Measurements from ENCODE around the gene PRIM1.

DNA sequence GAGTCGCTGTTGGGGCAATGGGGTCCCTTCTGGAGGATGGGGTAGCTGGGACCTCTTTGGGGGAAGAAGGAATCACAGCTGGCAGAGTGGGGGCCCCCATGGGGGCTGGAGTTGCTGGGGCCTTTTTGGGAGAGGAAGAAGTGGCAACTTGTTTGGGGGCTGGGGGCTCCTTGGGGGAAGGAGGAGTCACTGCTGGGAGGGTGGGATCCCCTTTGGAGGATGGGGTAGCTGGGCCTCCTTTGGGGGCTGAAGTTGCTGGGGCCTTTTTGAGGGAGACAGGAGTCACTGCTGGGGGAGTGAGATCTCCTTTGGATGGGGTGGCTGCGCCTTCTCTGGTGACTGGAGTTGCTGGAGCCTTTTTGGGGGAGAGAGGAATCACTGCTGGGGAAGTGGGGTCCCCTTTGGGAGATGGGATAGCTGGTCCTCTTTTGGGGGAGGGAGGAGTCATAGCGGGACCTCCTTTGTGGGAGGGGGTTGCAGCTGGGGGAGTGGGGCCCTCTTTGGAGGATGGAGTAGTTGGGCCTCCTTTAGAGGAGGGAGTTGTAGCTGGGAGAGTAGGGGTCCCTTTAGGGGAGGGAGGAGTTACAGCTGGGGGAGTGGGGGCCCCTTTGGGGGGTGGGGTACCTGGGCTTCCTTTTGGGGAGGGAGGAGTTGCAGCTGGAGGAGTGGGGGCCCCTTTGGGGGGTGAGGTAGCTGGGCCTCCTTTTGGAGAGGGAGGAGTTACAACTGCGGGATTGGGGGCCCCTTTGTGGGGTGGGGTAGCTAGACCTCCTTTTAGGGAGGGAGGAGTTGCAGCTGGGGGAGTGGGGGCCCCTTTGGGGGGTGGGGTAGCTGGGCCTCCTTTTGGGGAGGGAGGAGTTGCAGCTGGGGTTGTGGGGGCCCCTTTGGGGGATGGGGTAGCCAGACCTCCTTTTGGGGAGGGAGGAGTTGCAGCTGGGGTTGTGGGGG, 34.9 kb downstream of the PRIM1 start:
- TF ChIP-seq, protein P1, sequence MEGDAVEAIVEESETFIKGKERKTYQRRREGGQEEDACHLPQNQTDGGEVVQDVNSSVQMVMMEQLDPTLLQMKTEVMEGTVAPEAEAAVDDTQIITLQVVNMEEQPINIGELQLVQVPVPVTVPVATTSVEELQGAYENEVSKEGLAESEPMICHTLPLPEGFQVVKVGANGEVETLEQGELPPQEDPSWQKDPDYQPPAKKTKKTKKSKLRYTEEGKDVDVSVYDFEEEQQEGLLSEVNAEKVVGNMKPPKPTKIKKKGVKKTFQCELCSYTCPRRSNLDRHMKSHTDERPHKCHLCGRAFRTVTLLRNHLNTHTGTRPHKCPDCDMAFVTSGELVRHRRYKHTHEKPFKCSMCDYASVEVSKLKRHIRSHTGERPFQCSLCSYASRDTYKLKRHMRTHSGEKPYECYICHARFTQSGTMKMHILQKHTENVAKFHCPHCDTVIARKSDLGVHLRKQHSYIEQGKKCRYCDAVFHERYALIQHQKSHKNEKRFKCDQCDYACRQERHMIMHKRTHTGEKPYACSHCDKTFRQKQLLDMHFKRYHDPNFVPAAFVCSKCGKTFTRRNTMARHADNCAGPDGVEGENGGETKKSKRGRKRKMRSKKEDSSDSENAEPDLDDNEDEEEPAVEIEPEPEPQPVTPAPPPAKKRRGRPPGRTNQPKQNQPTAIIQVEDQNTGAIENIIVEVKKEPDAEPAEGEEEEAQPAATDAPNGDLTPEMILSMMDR (tag by site-specific recombination; IDR thresholded peaks at IDR 0.05) = no peak
- no peak for TF ChIP-seq ZNF23 (tag by site-specific recombination; IDR thresholded peaks at IDR 0.05; ENCODE audit: borderline replicate concordance)
- TF ChIP-seq, protein P2, sequence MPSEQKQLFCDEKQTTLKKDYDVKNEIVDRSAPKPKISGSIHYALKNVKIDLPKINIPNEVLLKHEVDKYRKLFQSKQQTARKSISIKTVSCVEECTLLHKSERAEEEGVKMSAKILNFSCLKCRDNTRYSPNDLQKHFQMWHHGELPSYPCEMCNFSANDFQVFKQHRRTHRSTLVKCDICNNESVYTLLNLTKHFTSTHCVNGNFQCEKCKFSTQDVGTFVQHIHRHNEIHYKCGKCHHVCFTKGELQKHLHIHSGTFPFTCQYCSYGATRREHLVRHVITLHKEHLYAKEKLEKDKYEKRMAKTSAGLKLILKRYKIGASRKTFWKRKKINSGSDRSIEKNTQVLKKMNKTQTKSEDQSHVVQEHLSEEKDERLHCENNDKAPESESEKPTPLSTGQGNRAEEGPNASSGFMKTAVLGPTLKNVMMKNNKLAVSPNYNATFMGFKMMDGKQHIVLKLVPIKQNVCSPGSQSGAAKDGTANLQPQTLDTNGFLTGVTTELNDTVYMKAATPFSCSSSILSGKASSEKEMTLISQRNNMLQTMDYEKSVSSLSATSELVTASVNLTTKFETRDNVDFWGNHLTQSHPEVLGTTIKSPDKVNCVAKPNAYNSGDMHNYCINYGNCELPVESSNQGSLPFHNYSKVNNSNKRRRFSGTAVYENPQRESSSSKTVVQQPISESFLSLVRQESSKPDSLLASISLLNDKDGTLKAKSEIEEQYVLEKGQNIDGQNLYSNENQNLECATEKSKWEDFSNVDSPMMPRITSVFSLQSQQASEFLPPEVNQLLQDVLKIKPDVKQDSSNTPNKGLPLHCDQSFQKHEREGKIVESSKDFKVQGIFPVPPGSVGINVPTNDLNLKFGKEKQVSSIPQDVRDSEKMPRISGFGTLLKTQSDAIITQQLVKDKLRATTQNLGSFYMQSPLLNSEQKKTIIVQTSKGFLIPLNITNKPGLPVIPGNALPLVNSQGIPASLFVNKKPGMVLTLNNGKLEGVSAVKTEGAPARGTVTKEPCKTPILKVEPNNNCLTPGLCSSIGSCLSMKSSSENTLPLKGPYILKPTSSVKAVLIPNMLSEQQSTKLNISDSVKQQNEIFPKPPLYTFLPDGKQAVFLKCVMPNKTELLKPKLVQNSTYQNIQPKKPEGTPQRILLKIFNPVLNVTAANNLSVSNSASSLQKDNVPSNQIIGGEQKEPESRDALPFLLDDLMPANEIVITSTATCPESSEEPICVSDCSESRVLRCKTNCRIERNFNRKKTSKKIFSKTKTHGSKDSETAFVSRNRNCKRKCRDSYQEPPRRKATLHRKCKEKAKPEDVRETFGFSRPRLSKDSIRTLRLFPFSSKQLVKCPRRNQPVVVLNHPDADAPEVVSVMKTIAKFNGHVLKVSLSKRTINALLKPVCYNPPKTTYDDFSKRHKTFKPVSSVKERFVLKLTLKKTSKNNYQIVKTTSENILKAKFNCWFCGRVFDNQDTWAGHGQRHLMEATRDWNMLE (tag by site-specific recombination; conservative IDR thresholded peaks at IDR 0.05; ENCODE audit: low read depth) = no peak
- TF ChIP-seq, protein P3, sequence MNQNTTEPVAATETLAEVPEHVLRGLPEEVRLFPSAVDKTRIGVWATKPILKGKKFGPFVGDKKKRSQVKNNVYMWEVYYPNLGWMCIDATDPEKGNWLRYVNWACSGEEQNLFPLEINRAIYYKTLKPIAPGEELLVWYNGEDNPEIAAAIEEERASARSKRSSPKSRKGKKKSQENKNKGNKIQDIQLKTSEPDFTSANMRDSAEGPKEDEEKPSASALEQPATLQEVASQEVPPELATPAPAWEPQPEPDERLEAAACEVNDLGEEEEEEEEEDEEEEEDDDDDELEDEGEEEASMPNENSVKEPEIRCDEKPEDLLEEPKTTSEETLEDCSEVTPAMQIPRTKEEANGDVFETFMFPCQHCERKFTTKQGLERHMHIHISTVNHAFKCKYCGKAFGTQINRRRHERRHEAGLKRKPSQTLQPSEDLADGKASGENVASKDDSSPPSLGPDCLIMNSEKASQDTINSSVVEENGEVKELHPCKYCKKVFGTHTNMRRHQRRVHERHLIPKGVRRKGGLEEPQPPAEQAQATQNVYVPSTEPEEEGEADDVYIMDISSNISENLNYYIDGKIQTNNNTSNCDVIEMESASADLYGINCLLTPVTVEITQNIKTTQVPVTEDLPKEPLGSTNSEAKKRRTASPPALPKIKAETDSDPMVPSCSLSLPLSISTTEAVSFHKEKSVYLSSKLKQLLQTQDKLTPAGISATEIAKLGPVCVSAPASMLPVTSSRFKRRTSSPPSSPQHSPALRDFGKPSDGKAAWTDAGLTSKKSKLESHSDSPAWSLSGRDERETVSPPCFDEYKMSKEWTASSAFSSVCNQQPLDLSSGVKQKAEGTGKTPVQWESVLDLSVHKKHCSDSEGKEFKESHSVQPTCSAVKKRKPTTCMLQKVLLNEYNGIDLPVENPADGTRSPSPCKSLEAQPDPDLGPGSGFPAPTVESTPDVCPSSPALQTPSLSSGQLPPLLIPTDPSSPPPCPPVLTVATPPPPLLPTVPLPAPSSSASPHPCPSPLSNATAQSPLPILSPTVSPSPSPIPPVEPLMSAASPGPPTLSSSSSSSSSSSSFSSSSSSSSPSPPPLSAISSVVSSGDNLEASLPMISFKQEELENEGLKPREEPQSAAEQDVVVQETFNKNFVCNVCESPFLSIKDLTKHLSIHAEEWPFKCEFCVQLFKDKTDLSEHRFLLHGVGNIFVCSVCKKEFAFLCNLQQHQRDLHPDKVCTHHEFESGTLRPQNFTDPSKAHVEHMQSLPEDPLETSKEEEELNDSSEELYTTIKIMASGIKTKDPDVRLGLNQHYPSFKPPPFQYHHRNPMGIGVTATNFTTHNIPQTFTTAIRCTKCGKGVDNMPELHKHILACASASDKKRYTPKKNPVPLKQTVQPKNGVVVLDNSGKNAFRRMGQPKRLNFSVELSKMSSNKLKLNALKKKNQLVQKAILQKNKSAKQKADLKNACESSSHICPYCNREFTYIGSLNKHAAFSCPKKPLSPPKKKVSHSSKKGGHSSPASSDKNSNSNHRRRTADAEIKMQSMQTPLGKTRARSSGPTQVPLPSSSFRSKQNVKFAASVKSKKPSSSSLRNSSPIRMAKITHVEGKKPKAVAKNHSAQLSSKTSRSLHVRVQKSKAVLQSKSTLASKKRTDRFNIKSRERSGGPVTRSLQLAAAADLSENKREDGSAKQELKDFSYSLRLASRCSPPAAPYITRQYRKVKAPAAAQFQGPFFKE (tag by site-specific recombination; IDR thresholded peaks at IDR 0.05; ENCODE audit: borderline replicate concordance) = no peak
- TF ChIP-seq FEZF1 (tag by site-specific recombination; IDR thresholded peaks at IDR 0.05) = no peak
